Measurements from ENCODE around the gene FIBP. TPM values are rescaled to one million over a fixed set of nuclear protein-coding genes. Genes with fewer than 3 reads are reported as not detected.

Gene FIBP
- total RNA-seq, 1 donor from 2014 or later = 103 TPM

GRCh38 chr11:65890324-65891218 is 2.3 kb upstream of the FIBP start, which contains the start of gene CCDC85B:
TSS of gene CCDC85B (plus strand) at chr11:65890673. CDS start at chr11:65890784, 111 bp downstream.
- FAIRE-seq = no peak

DNA sequence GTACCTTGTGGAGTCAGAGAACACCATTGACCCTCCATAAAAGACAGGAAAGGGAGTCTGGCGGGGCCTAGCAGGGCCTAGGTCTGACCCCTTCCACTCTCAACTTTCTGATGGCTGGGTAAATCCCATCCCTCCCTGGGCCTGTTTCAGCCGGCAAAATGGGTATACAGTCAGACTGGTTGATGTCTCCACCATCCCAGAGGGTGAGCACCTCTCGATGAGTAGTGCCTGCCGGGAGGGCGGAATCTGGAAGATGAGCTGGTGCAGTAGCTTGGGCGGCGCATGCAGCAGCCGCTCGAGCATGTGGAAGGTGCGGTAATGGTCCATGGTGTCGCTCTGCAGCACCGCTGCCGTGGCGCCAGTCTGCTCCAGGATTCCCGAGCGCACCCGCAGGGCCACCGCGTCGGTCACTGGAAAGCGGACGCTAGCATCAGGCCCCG is 528 bp downstream of the FIBP start:
- DNase-seq (ENCODE audit: low read depth) (peak; percentile 55), FAIRE-seq (no peak)
- Histone ChIP-seq H3K4me3 (ENCODE audit: low read depth, low read length) (peak overlapping the region; percentile 79), H3K27me3 (ENCODE audit: control insufficient read depth, insufficient read depth, low read length) (no peaks in the 10 kb centered on the region), H3K36me3 (ENCODE audit: control insufficient read depth, insufficient read depth, low read length) (peaks cover 23% of the 10 kb centered on the region)
- no peak for TF ChIP-seq CTCF (IDR thresholded peaks at IDR 0.05; ENCODE audit: insufficient read depth, low read length, severe bottlenecking)

More at GRCh38 chr11:65890324-65891218, 2.3 kb upstream of the FIBP start, which contains the start of gene CCDC85B:
- DNase-seq (ENCODE audit: low read depth) = peak; percentile 85
- peak; percentile 33 for TF ChIP-seq CTCF (IDR thresholded peaks at IDR 0.05; ENCODE audit: insufficient read depth, low read length, severe bottlenecking)
- H3K27me3 ChIP-seq (ENCODE audit: control insufficient read depth, insufficient read depth, low read length) = no peaks in the 10 kb centered on the region
- H3K36me3 ChIP-seq (ENCODE audit: control insufficient read depth, insufficient read depth, low read length) = peaks cover 10% of the 10 kb centered on the region
- peak within 1 kb of the TSS; percentile 53 for H3K4me3 ChIP-seq (ENCODE audit: low read depth, low read length)

- peaks cover 26% of the 10 kb centered on the region for H3K36me3 ChIP-seq (ENCODE audit: control insufficient read depth, insufficient read depth, low read length)
- H3K27me3 ChIP-seq (ENCODE audit: control insufficient read depth, insufficient read depth, low read length) = no peaks in the 10 kb centered on the region
- FAIRE-seq = no peak
- no peak for TF ChIP-seq CTCF (IDR thresholded peaks at IDR 0.05; ENCODE audit: insufficient read depth, low read length, severe bottlenecking)
- no peak for DNase-seq (ENCODE audit: low read depth)
- H3K4me3 ChIP-seq (ENCODE audit: low read depth, low read length) = peak overlapping the region; percentile 79
Observed at GRCh38 chr11:65886826-65887722, 1.2 kb downstream of the FIBP start.

DNA sequence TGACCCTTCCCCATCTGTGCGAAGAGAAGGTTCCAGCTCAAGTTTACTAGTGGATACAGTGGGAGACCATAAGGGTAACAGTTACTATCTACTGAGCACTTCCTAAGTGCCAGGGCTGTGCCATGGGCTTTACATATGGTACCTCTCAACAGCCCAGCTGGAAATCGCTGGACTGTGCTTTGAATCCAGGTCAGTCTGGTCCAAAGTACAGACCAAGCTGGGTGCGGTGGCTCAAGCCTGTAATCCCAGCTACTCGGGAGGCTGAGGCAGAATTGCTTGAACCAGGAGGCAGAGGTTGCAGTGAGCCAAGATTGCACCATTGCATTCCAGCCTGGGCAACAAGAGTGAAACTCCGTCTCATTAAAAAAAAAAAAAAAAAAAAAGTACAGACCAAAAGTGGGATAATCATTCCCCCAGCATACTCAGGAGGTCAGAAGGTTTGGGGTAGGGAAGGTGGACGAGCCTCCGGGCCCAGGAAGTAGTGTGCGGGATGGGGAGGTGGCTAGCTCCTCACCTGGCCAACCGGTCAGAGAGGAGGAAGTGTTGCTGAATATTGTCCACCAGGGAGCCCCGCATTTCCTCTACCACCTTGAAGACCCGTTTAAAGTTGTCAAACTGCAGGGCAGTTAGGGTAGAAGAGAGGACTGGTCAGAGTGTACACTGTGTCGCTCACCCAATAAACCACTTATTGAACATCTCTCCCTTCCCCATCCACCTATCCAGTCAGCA is 2.3 kb downstream of the FIBP start:
- no peaks in the 10 kb centered on the region for H3K27me3 ChIP-seq (ENCODE audit: control insufficient read depth, insufficient read depth, low read length)
- no peak for DNase-seq (ENCODE audit: low read depth)
- no peak for FAIRE-seq
- no peak overlapping the region for H3K4me3 ChIP-seq (ENCODE audit: low read depth, low read length)
- peaks cover 28% of the 10 kb centered on the region for H3K36me3 ChIP-seq (ENCODE audit: control insufficient read depth, insufficient read depth, low read length)
- no peak for TF ChIP-seq CTCF (IDR thresholded peaks at IDR 0.05; ENCODE audit: insufficient read depth, low read length, severe bottlenecking)

- FAIRE-seq = no peak
- no peak for DNase-seq (ENCODE audit: low read depth)
- no peak overlapping the region for H3K4me3 ChIP-seq (ENCODE audit: low read depth, low read length)
- peaks cover 28% of the 10 kb centered on the region for H3K36me3 ChIP-seq (ENCODE audit: control insufficient read depth, insufficient read depth, low read length)
- no peaks in the 10 kb centered on the region for H3K27me3 ChIP-seq (ENCODE audit: control insufficient read depth, insufficient read depth, low read length)
- no peak for TF ChIP-seq CTCF (IDR thresholded peaks at IDR 0.05; ENCODE audit: insufficient read depth, low read length, severe bottlenecking)
Observed at GRCh38 chr11:65885231-65885630, 3.0 kb downstream of the FIBP start.

All from bronchial epithelial cell (primary cell).